ENCODE results near the gene TTC6.

Gene TTC6

GRCh38 chr14:37585101-37585511 lies 10.3 kb upstream of the TTC6 start:
- no peak overlapping the region for H3K4me3 ChIP-seq (ENCODE audit: low read depth, low read length)
- no peak for DNase-seq (ENCODE audit: low read depth)
- no peak for TF ChIP-seq POLR2A (IDR thresholded peaks at IDR 0.05; ENCODE audit: extremely low read depth, insufficient read length)
- TF ChIP-seq MYC (IDR thresholded peaks at IDR 0.05; ENCODE audit: low read depth, low read length) = no peak
- TF ChIP-seq CTCF (IDR thresholded peaks at IDR 0.05; ENCODE audit: low read depth, low read length) = no peak
- TF ChIP-seq MAX (IDR thresholded peaks at IDR 0.05; ENCODE audit: low read depth, low read length) = no peak

- no peak overlapping the region for H3K4me3 ChIP-seq (ENCODE audit: low read depth, low read length)
- TF ChIP-seq MYC (IDR thresholded peaks at IDR 0.05; ENCODE audit: low read depth, low read length) (no peak), MAX (IDR thresholded peaks at IDR 0.05; ENCODE audit: low read depth, low read length) (no peak), CTCF (IDR thresholded peaks at IDR 0.05; ENCODE audit: low read depth, low read length) (no peak), POLR2A (IDR thresholded peaks at IDR 0.05; ENCODE audit: extremely low read depth, insufficient read length) (no peak)
- no peak for DNase-seq (ENCODE audit: low read depth)
Measured at GRCh38 chr14:37585971-37586796, 9.2 kb upstream of the TTC6 start.

GRCh38 chr14:37586797-37587130 lies 8.7 kb upstream of the TTC6 start:
- no peak for DNase-seq (ENCODE audit: low read depth)
- no peak for TF ChIP-seq MAX (IDR thresholded peaks at IDR 0.05; ENCODE audit: low read depth, low read length)
- TF ChIP-seq MYC (IDR thresholded peaks at IDR 0.05; ENCODE audit: low read depth, low read length) = no peak
- TF ChIP-seq CTCF (IDR thresholded peaks at IDR 0.05; ENCODE audit: low read depth, low read length) = no peak
- no peak overlapping the region for H3K4me3 ChIP-seq (ENCODE audit: low read depth, low read length)

- H3K4me3 ChIP-seq (ENCODE audit: low read depth, low read length) = no peak overlapping the region
- DNase-seq (ENCODE audit: low read depth) = no peak
- TF ChIP-seq MYC (IDR thresholded peaks at IDR 0.05; ENCODE audit: low read depth, low read length) = no peak
- no peak for TF ChIP-seq POLR2A (IDR thresholded peaks at IDR 0.05; ENCODE audit: extremely low read depth, insufficient read length)
- no peak for TF ChIP-seq CTCF (IDR thresholded peaks at IDR 0.05; ENCODE audit: low read depth, low read length)
- no peak for TF ChIP-seq MAX (IDR thresholded peaks at IDR 0.05; ENCODE audit: low read depth, low read length)
Measured at GRCh38 chr14:37587131-37587803, 8.2 kb upstream of the TTC6 start.

GRCh38 chr14:37587881-37588666 lies 7.4 kb upstream of the TTC6 start:
- no peak for TF ChIP-seq MYC (IDR thresholded peaks at IDR 0.05; ENCODE audit: low read depth, low read length)
- no peak for TF ChIP-seq CTCF (IDR thresholded peaks at IDR 0.05; ENCODE audit: low read depth, low read length)
- TF ChIP-seq POLR2A (IDR thresholded peaks at IDR 0.05; ENCODE audit: extremely low read depth, insufficient read length) = no peak
- TF ChIP-seq MAX (IDR thresholded peaks at IDR 0.05; ENCODE audit: low read depth, low read length) = no peak
- no peak for DNase-seq (ENCODE audit: low read depth)

More at GRCh38 chr14:37587881-37588666, 7.4 kb upstream of the TTC6 start:
- H3K4me3 ChIP-seq (ENCODE audit: low read depth, low read length) = no peak overlapping the region
